OCI-LY7 (cell line): ENCODE measurements around the gene MECR. TPM values are rescaled to one million over a fixed set of nuclear protein-coding genes. Genes with fewer than 3 reads are reported as not detected.

Experiments used
- BruUV-seq: library from RNA; stranded (reverse); fragments of 400-500 nt; replicated peaks from 2 replicates; lab custom pipeline; 2021; lab: Mats Ljungman, UMichigan
- CTCF ChIA-PET: fragments of 300-600 bp; sonication (Branson Sonifier 250); formaldehyde crosslinking; loops from one replicate; lab custom pipeline; 2022; ENCODE audit warnings: antibody characterized with exemption; ENCODE audit not compliant: unreplicated experiment; lab: Charles Lee
- POLR2A ChIA-PET: fragments of 300-600 bp; sonication (Branson Sonifier 250); formaldehyde crosslinking; loops from one replicate; lab custom pipeline; 2022; ENCODE audit warnings: antibody characterized with exemption; lab: Charles Lee
- DNase-seq: peaks from one replicate; pipeline ENCODE4 v3.0.0-alpha.2; 2015; ENCODE audit warnings: low spot score
- H2AFZ ChIP-seq: fragments of 200-600 bp; sonication (generic), shearing (Covaris generic); 2 replicates; pipeline ENCODE4 v1.6.1; 2014; ENCODE audit warnings: mild to moderate bottlenecking, antibody characterized with exemption, low read length, moderate library complexity
- H3K27ac ChIP-seq: fragments of 200-600 bp; sonication (generic); 2 replicates; pipeline ENCODE4 v1.5.1; 2014; ENCODE audit warnings: mixed run types, low read depth, mild to moderate bottlenecking, moderate library complexity, low read length, inconsistent platforms; ENCODE audit not compliant: poor library complexity, severe bottlenecking
- H3K36me3 ChIP-seq: fragments of 200-600 bp; sonication (generic); 2 replicates; pipeline ENCODE4 v1.6.1; 2014; ENCODE audit warnings: mild to moderate bottlenecking, antibody characterized with exemption, low read length, moderate library complexity, mixed read lengths; ENCODE audit not compliant: insufficient read depth
- H3K4me1 ChIP-seq: fragments of 200-600 bp; sonication (generic); 2 replicates; pipeline ENCODE4 v1.5.1; 2014; ENCODE audit warnings: mild to moderate bottlenecking, low read length; ENCODE audit not compliant: insufficient read depth, poor library complexity, severe bottlenecking
- H3K4me2 ChIP-seq: fragments of 200-600 bp; sonication (generic); 2 replicates; pipeline ENCODE4 v1.6.1; 2014; ENCODE audit warnings: mild to moderate bottlenecking, low read length
- H3K4me3 ChIP-seq: fragments of 200-600 bp; sonication (generic); 2 replicates; pipeline ENCODE4 v1.5.1; 2014; ENCODE audit warnings: mild to moderate bottlenecking, low read depth, low read length; ENCODE audit not compliant: poor library complexity, severe bottlenecking
- H3K79me2 ChIP-seq: fragments of 200-600 bp; sonication (generic); 2 replicates; pipeline ENCODE4 v1.6.1; 2016; ENCODE audit warnings: low read depth, mild to moderate bottlenecking, low read length, moderate library complexity, mixed read lengths; ENCODE audit not compliant: insufficient read depth
- H3K9me2 ChIP-seq: fragments of 200-600 bp; sonication (generic); 2 replicates; pipeline ENCODE4 v1.6.1; 2016; ENCODE audit warnings: mild to moderate bottlenecking, low read length, mixed read lengths; ENCODE audit not compliant: insufficient read depth
- H3K9me3 ChIP-seq: fragments of 200-600 bp; sonication (generic); 2 replicates; pipeline ENCODE4 v1.6.1; 2014; ENCODE audit warnings: mild to moderate bottlenecking, mixed run types, low read length, mixed read lengths
- H4K20me1 ChIP-seq: fragments of 200-600 bp; sonication (generic); 2 replicates; pipeline ENCODE4 v1.6.1; 2014; ENCODE audit warnings: mild to moderate bottlenecking, antibody characterized with exemption, low read length, moderate library complexity, mixed read lengths; ENCODE audit not compliant: insufficient read depth
- EZH2phosphoT487 ChIP-seq: fragments of 200-600 bp; sonication (generic); IDR thresholded peaks from 2 replicates; pipeline ENCODE4 v1.6.1; 2018; ENCODE audit warnings: low read depth, borderline replicate concordance, mild to moderate bottlenecking, mixed run types, antibody characterized with exemption, low read length, moderate library complexity, mixed read lengths
- intact Hi-C: fragments of 100-400 bp; cut with micrococcal nuclease; formaldehyde crosslinking; loops from one replicate; pipeline ENCODE4 v1.10.0; 2022; ENCODE audit not compliant: unreplicated experiment
- total RNA-seq, 2 experiments: library from RNA; depleted of rRNA in 1 of 2; stranded (reverse); fragments of >200 nt in 1 of 2; shearing (Covaris generic) in 1 of 2; gene quantifications; 2 replicates each; pipeline ENCODE4 v1.2.3, GENCODE V29; 2014 to 2022
- TF ChIP-seq, protein P1 (sequence below): fragments of 200-600 bp; sonication (generic); conservative IDR thresholded peaks from 2 replicates; pipeline ENCODE4 v1.5.1; 2014; ENCODE audit warnings: mild to moderate bottlenecking, antibody characterized with exemption, low read length, moderate library complexity, mixed read lengths

Gene MECR
- total RNA-seq, 2 experiments from 2014 or later: 33.3 to 33.5 TPM

DNA sequence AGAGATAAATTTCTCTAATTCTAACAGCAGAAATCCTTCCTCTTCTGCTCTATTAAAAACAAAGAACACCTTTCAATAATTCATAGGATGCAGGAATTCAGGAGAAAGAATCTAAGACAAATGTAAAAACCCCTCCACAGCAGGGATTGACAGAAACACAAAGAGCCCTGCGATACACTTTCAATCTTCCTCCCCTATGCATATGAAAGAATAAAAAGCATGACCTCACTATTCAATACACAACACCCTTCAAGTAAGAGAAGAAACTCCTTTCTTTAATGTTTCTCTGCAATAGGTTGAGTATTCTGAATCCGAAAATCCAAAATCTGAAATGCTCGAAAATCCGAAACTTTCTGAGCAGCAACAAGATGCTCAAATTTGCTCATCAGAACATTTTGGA, 66.1 kb downstream of the MECR start:
- no peak for DNase-seq
- no peak overlapping the region for H2AFZ ChIP-seq
- no peak overlapping the region for H3K4me3 ChIP-seq
- peaks cover 88% of the 10 kb centered on the region for H3K79me2 ChIP-seq
- BruUV-seq: no TSS peak
- H3K4me1 ChIP-seq: no peaks in the 10 kb centered on the region
- peaks cover 96% of the 10 kb centered on the region for H3K36me3 ChIP-seq
- CTCF ChIA-PET: no interaction called here
- intact Hi-C loops: no loop called here
- H3K9me2 ChIP-seq: no peaks in the 10 kb centered on the region
- H3K27ac ChIP-seq: no peak overlapping the region
- TF ChIP-seq EZH2phosphoT487: no peak
- TF ChIP-seq, protein P1, sequence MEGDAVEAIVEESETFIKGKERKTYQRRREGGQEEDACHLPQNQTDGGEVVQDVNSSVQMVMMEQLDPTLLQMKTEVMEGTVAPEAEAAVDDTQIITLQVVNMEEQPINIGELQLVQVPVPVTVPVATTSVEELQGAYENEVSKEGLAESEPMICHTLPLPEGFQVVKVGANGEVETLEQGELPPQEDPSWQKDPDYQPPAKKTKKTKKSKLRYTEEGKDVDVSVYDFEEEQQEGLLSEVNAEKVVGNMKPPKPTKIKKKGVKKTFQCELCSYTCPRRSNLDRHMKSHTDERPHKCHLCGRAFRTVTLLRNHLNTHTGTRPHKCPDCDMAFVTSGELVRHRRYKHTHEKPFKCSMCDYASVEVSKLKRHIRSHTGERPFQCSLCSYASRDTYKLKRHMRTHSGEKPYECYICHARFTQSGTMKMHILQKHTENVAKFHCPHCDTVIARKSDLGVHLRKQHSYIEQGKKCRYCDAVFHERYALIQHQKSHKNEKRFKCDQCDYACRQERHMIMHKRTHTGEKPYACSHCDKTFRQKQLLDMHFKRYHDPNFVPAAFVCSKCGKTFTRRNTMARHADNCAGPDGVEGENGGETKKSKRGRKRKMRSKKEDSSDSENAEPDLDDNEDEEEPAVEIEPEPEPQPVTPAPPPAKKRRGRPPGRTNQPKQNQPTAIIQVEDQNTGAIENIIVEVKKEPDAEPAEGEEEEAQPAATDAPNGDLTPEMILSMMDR: no peak
- POLR2A ChIA-PET: no interaction called here
- no peaks in the 10 kb centered on the region for H3K9me3 ChIP-seq
- peaks cover 46% of the 10 kb centered on the region for H4K20me1 ChIP-seq
- no peak overlapping the region for H3K4me2 ChIP-seq

DNA sequence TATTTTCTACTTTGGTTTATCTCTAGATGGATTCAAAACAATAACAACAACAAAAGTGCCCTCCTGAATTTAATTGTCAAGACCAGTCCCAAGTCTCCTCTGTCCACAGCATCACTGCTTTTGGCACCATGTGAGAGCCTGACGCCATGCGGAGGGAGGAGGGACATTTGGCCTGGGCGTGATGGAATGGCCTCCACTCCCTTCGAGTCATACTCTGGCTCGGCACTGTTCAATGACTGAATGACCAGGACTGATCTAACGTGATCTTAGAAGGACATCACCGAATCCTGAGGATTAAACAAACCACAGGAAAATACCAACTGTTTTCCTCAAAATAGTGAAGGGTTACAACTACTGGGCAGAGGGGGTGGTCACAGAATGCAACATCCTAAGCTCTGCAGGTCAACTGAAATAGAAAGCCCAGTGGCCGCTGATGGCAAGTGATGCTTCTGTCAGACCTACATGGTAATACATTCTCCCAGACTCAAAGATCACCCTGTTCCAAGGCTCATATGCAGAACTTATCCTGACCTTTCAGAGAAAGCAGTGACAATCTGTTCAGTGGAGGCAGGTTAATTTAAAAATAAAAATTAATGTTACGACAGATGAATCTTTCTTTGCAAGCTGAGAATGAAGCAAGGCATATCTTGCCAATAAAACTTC, 68.1 kb downstream of the MECR start:
- Histone ChIP-seq H3K9me2 (no peaks in the 10 kb centered on the region), H3K36me3 (peaks cover 96% of the 10 kb centered on the region), H3K9me3 (no peaks in the 10 kb centered on the region), H4K20me1 (peaks cover 34% of the 10 kb centered on the region; the same call in 1 of the 2 replicates), H3K4me2 (no peak overlapping the region), H3K4me3 (no peak overlapping the region), H2AFZ (no peak overlapping the region), H3K79me2 (peaks cover 73% of the 10 kb centered on the region), H3K4me1 (no peaks in the 10 kb centered on the region), H3K27ac (no peak overlapping the region)
- TF ChIP-seq, protein P1: no peak
- TF ChIP-seq EZH2phosphoT487: no peak
- intact Hi-C loops: no loop called here
- CTCF ChIA-PET: no interaction called here
- no peak for DNase-seq
- POLR2A ChIA-PET: interaction anchor here (0.5 to 0.9 kb wide), 3 partner anchors 8 to 126 kb away, joined by 3 read pairs; no protein-coding TSS in a partner anchor
- BruUV-seq: no TSS peak

DNA sequence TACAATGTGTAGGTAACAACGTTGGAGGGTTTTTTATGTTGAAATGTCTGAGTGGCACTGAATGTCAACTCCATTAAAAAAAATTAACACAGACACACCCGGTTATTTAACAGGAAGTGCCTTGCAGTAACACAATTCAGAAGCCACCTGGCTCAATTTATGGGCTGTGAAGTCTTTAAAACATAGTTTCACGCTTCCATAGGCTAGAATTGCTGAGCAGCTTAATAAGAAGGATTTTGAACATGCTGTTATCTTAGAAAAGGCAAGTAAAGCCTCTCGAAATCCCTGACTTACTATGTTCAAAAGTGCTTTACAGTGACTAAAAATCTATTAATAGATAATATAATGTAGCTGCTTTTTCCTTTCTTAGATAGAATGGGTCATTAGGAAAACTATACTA, 68.7 kb downstream of the MECR start:
- H3K4me1 ChIP-seq: no peaks in the 10 kb centered on the region
- intact Hi-C loops: no loop called here
- H4K20me1 ChIP-seq: peaks cover 34% of the 10 kb centered on the region; the same call in 1 of the 2 replicates
- ChIA-PET POLR2A (interaction anchor here (0.9 kb wide), 1 partner anchor 9 kb away, joined by 3 read pairs; no protein-coding TSS in a partner anchor), CTCF (no interaction called here)
- TF ChIP-seq, protein P1: no peak
- no peak for TF ChIP-seq EZH2phosphoT487
- no peak overlapping the region for H3K4me2 ChIP-seq
- no TSS peak for BruUV-seq
- peaks cover 96% of the 10 kb centered on the region for H3K36me3 ChIP-seq
- no peak overlapping the region for H3K27ac ChIP-seq
- no peak for DNase-seq
- no peaks in the 10 kb centered on the region for H3K9me3 ChIP-seq
- H3K9me2 ChIP-seq: no peaks in the 10 kb centered on the region
- H2AFZ ChIP-seq: no peak overlapping the region
- peaks cover 67% of the 10 kb centered on the region for H3K79me2 ChIP-seq
- H3K4me3 ChIP-seq: no peak overlapping the region
